B cell (primary cell): ENCODE data around the gene CACTIN. TPM values are rescaled to one million over a fixed set of nuclear protein-coding genes. Genes with fewer than 3 reads are reported as not detected.

ENCODE experiments used
- ATAC-seq: fragments of 200-7000 bp; cut with Tn5 transposase; one replicate; pipeline ENCODE4 v1.10.0; 2021; ENCODE audit warnings: low read depth, mild to moderate bottlenecking, moderate number of reproducible peaks, moderate library complexity
- CTCF ChIA-PET: fragments of 350-600 bp; sonication (Branson Sonifier 250); formaldehyde crosslinking; loops from one replicate; lab custom pipeline; 2021; ENCODE audit warnings: antibody characterized with exemption, inconsistent platforms; lab: Charles Lee
- POLR2A ChIA-PET: fragments of 350-600 bp; sonication (Branson Sonifier 250); formaldehyde crosslinking; loops from one replicate; lab custom pipeline; 2021; ENCODE audit warnings: antibody characterized with exemption; lab: Charles Lee
- DNase-seq: peaks from one replicate; pipeline ENCODE4 v3.0.0; 2013
- H2AFZ ChIP-seq: 2 replicates; pipeline ENCODE4 v1.6.1; 2012; ENCODE audit warnings: mild to moderate bottlenecking, low read depth, low read length; ENCODE audit not compliant: insufficient read depth, poor library complexity, severe bottlenecking
- H3K27ac ChIP-seq, 2 donors: 1 replicate in 1 of 2; 2 replicates in 1 of 2; pipeline ENCODE4 v1.5.1; 2012 to 2013; ENCODE audit warnings: low read length in 2 of 2, mild to moderate bottlenecking in 2 of 2, moderate library complexity in 1 of 2
- H3K27me3 ChIP-seq, 4 experiments: fragments of 200-600 bp in 1 of 4; sonication (generic) in 1 of 4; replicated peaks in 1 of 4; 1 replicate in 2 of 4; 2 replicates in 2 of 4; pipeline versions ENCODE4 v1.6.1 to v1.7.0; 2013 to 2016; ENCODE audit warnings: low read length in 3 of 4, mild to moderate bottlenecking in 2 of 4, mixed read lengths in 1 of 4, moderate library complexity in 1 of 4; ENCODE audit not compliant: insufficient read depth in 4 of 4, control insufficient read depth in 3 of 4; ENCODE audit errors: control extremely low read depth in 1 of 4
- H3K36me3 ChIP-seq, 2 experiments: replicated peaks in 1 of 2; 1 replicate in 1 of 2; 2 replicates in 1 of 2; pipeline versions ENCODE4 v1.6.1 to v1.7.1; 2013; ENCODE audit warnings: low read length in 1 of 2; ENCODE audit not compliant: insufficient read depth in 2 of 2, control insufficient read depth in 1 of 2; ENCODE audit errors: control extremely low read depth in 1 of 2, extremely low read depth in 1 of 2
- H3K4me1 ChIP-seq, 2 donors: fragments of 200-600 bp in 1 of 2; sonication (generic) in 1 of 2; 1 replicate in 1 of 2; 2 replicates in 1 of 2; pipeline versions ENCODE4 v1.5.1 to v1.6.1; 2013 to 2017; ENCODE audit warnings: low read length in 2 of 2; ENCODE audit not compliant: control insufficient read depth in 2 of 2, insufficient read depth in 2 of 2
- H3K4me2 ChIP-seq: replicated peaks from 2 replicates; pipeline ENCODE3; 2012; ENCODE audit warnings: mild to moderate bottlenecking, low read depth, low read length; ENCODE audit not compliant: poor library complexity, severe bottlenecking
- H3K4me3 ChIP-seq, 5 experiments: fragments of 200-600 bp in 1 of 5; sonication (generic) in 1 of 5; 1 replicate in 3 of 5; 2 replicates in 2 of 5; pipeline versions ENCODE4 v1.5.1 to v1.7.0; 2011 to 2016; ENCODE audit warnings: low read length in 4 of 5, mild to moderate bottlenecking in 4 of 5, low read depth in 2 of 5, control low read depth in 1 of 5, moderate library complexity in 1 of 5; ENCODE audit not compliant: insufficient read depth in 1 of 5; ENCODE audit errors: control extremely low read depth in 1 of 5, extremely low read depth in 1 of 5
- H3K79me2 ChIP-seq: fragments of 200-600 bp; sonication (generic); one replicate; pipeline ENCODE4 v1.6.0; 2016; ENCODE audit warnings: low read length; ENCODE audit not compliant: control insufficient read depth, insufficient read depth
- H3K9ac ChIP-seq: fragments of 200-600 bp; sonication (generic); 2 replicates; pipeline ENCODE4 v1.6.1; 2017; ENCODE audit warnings: mild to moderate bottlenecking, low read length, moderate library complexity
- H3K9me3 ChIP-seq, 3 donors: one replicate each; pipeline versions ENCODE4 v1.6.1 to v1.7.1; 2013; ENCODE audit warnings: low read length in 2 of 3; ENCODE audit not compliant: control insufficient read depth in 2 of 3, insufficient read depth in 1 of 3; ENCODE audit errors: control extremely low read depth in 1 of 3
- H4K20me1 ChIP-seq: 2 replicates; pipeline ENCODE4 v1.6.0; 2012; ENCODE audit warnings: mild to moderate bottlenecking, low read length; ENCODE audit not compliant: insufficient read depth, control insufficient read depth, poor library complexity, severe bottlenecking
- H3K27ac Mint-ChIP-seq: one replicate; pipeline ENCODE4 v1.8.0; 2021; ENCODE audit warnings: mixed read lengths
- H3K27me3 Mint-ChIP-seq: one replicate; pipeline ENCODE4 v1.8.0; 2021; ENCODE audit warnings: mixed read lengths
- H3K4me1 Mint-ChIP-seq: one replicate; pipeline ENCODE4 v1.8.0; 2021; ENCODE audit warnings: mixed read lengths
- H3K4me3 Mint-ChIP-seq: one replicate; pipeline ENCODE4 v1.8.0; 2021; ENCODE audit warnings: mixed read lengths
- H3K9me3 Mint-ChIP-seq: one replicate; pipeline ENCODE4 v1.8.0; 2022; ENCODE audit warnings: mixed read lengths; ENCODE audit not compliant: insufficient read depth
- EZH2 ChIP-seq: IDR thresholded peaks from 2 replicates; pipeline ENCODE4 v1.6.1; 2012; ENCODE audit warnings: borderline replicate concordance, low read depth, mild to moderate bottlenecking, moderate library complexity, low read length; ENCODE audit not compliant: insufficient read depth, poor library complexity, severe bottlenecking
- WGBS: methylation state at CpG from one replicate; pipeline ENCODE4 v1.1.5; 2013; ENCODE audit warnings: missing lambda C conversion rate; ENCODE audit not compliant: insufficient coverage; 5-methylcytosine and 5-hydroxymethylcytosine counted together
- intact Hi-C: fragments of 100-400 bp; cut with micrococcal nuclease; formaldehyde crosslinking; loops from one replicate; pipeline ENCODE4 v1.10.0; 2022
- polyA plus RNA-seq: library from polyadenylated mRNA; depleted of rRNA; stranded (reverse); fragments of >200 nt; gene quantifications from 2 replicates; pipeline ENCODE4 v1.2.3, GENCODE V29; 2012
- total RNA-seq, 2 donors: library from RNA; stranded (reverse); fragments of 120-200 nt in 1 of 2; gene quantifications; 1 replicate in 1 of 2; 2 replicates in 1 of 2; pipeline versions ENCODE4 v1.2.3 to v1.2.4, GENCODE V29; 2013 to 2022
- TF ChIP-seq, protein P1 (sequence below): fragments of 200-600 bp; IDR thresholded peaks from one replicate; pipeline ENCODE4 v1.8.0; 2022; ENCODE audit warnings: antibody characterized with exemption, mild to moderate bottlenecking

The CACTIN gene
- total and polyA plus RNA-seq, 2 donors (not counting 1 experiment from before 2014, with no cell fraction given): 40.6 to 41.8 TPM

DNA sequence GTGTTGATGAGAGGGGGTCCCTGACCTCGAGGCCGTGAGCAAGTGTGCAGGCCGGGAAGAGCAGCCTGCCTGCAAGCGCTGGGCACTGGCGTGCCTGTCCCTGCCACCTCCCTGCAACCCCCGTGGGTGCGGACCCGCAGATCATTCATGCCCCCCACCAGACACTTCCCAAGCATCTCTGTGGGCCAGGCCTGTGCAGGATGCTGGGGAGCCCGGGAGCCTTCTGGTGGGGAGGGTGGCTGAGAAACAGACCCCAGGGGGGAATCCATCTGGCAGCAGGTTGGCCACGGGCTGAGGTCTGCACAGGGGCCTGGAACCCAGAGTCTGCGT, 18.4 kb upstream of the CACTIN start:
- DNase-seq (no peak), ATAC-seq (no peak)
- Mint-ChIP-seq H3K4me3 (no peak overlapping the region), H3K27me3 (no peaks in the 10 kb centered on the region), H3K4me1 (no peaks in the 10 kb centered on the region), H3K9me3 (no peaks in the 10 kb centered on the region), H3K27ac (no peak overlapping the region)
- Histone ChIP-seq H3K9me3 (peaks cover 0 to 4% (median 0%) of the 10 kb centered on the region in 3 donors), H3K4me3 (no peak overlapping the region), H3K9ac (no peak overlapping the region), H3K4me1 (no peaks in the 10 kb centered on the region), H3K27me3 (no peaks in the 10 kb centered on the region), H3K4me2 (no peak overlapping the region), H3K36me3 (peaks cover 0 to 5% of the 10 kb centered on the region in 2 experiments), H3K27ac (no peak overlapping the region), H4K20me1 (no peaks in the 10 kb centered on the region), H2AFZ (no peak overlapping the region), H3K79me2 (no peaks in the 10 kb centered on the region)
- intact Hi-C loops: no loop called here
- CTCF ChIA-PET: no interaction called here
- WGBS: 94% methylated on average over 10 of the region's 11 CpGs
- POLR2A ChIA-PET: no interaction called here
- TF ChIP-seq EZH2: no peak

DNA sequence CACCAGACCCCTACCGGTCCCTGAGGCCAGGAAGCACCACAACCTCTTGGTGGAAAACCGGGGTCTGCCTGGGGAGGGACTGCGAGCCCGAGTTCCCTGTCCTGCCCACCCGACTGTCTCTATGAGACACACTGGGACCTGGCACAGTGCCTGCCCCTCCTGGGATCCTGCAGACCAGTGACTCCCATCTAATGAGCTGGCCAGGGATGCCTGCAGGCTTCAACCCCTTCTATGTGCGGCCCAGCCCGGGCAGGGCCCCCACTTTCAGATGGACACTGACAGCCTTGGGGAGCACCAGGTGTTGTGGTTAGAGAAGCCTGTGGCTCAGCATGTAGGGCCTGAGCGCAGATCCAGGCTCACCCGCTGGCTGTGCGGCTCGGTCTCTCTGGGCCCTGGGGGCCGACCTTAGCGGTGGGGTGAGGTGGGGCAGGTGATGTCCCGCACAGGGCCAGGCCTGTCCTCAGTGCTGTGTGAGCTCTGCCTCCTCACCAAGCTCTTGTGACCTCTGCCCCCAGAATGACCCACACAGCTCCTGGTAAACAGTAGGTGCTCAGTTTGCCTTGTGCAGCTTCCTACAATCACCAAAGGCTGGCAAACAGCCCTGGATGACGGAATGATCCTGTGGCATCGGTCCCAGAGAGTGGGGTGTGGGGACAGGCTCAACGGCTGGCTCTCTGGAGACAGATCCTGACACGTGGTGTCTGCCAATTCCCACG, 17.9 kb upstream of the CACTIN start:
- ATAC-seq (no peak), DNase-seq (no peak)
- no peaks in the 10 kb centered on the region for H3K27me3 ChIP-seq
- no peak overlapping the region for H3K4me2 ChIP-seq
- no peaks in the 10 kb centered on the region for H4K20me1 ChIP-seq
- H3K9me3 Mint-ChIP-seq: no peaks in the 10 kb centered on the region
- no peak overlapping the region for H2AFZ ChIP-seq
- intact Hi-C loops: no loop called here
- no peaks in the 10 kb centered on the region for H3K27me3 Mint-ChIP-seq
- peaks cover 0 to 10% of the 10 kb centered on the region in 2 experiments for H3K36me3 ChIP-seq
- H3K27ac ChIP-seq: no peak overlapping the region
- H3K4me1 ChIP-seq: no peaks in the 10 kb centered on the region
- H3K4me3 Mint-ChIP-seq: no peak overlapping the region
- TF ChIP-seq, protein P1, sequence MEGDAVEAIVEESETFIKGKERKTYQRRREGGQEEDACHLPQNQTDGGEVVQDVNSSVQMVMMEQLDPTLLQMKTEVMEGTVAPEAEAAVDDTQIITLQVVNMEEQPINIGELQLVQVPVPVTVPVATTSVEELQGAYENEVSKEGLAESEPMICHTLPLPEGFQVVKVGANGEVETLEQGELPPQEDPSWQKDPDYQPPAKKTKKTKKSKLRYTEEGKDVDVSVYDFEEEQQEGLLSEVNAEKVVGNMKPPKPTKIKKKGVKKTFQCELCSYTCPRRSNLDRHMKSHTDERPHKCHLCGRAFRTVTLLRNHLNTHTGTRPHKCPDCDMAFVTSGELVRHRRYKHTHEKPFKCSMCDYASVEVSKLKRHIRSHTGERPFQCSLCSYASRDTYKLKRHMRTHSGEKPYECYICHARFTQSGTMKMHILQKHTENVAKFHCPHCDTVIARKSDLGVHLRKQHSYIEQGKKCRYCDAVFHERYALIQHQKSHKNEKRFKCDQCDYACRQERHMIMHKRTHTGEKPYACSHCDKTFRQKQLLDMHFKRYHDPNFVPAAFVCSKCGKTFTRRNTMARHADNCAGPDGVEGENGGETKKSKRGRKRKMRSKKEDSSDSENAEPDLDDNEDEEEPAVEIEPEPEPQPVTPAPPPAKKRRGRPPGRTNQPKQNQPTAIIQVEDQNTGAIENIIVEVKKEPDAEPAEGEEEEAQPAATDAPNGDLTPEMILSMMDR: no peak
- no peak for TF ChIP-seq EZH2
- no peaks in the 10 kb centered on the region for H3K4me1 Mint-ChIP-seq
- H3K9ac ChIP-seq: no peak overlapping the region
- H3K4me3 ChIP-seq: no peak overlapping the region
- ChIA-PET CTCF (no interaction called here), POLR2A (interaction anchor here (0.5 kb wide), 1 partner anchor 91 kb away, joined by 3 read pairs; no protein-coding TSS in a partner anchor)
- 94% methylated on average over 12 of the region's 19 CpGs for WGBS
- H3K9me3 ChIP-seq: peaks cover 0 to 4% (median 0%) of the 10 kb centered on the region in 3 donors
- H3K27ac Mint-ChIP-seq: no peak overlapping the region
- no peaks in the 10 kb centered on the region for H3K79me2 ChIP-seq
